Retina (tissue), 1 donor: ENCODE results near the gene FEM1B.

Experiments
- DNase-seq: peaks from one replicate; pipeline ENCODE4 v3.0.0-alpha.2; 2016

The FEM1B gene

GRCh38 chr15:68328443-68328842, 50.9 kb downstream of the FEM1B start:
- DNase-seq = no peak

GRCh38 chr15:68328964-68329363, 51.4 kb downstream of the FEM1B start:
- no peak for DNase-seq

GRCh38 chr15:68330416-68330815, 52.9 kb downstream of the FEM1B start:
- no peak for DNase-seq

GRCh38 chr15:68330901-68331300, 53.4 kb downstream of the FEM1B start:
- DNase-seq = no peak

- DNase-seq = no peak
Measured at GRCh38 chr15:68332266-68332665, 54.7 kb downstream of the FEM1B start.

- no peak for DNase-seq
Measured at GRCh38 chr15:68333775-68334470, 56.4 kb downstream of the FEM1B start.

GRCh38 chr15:68334661-68335124, 57.1 kb downstream of the FEM1B start:
- no peak for DNase-seq

GRCh38 chr15:68335251-68335650, 57.7 kb downstream of the FEM1B start:
- no peak for DNase-seq

GRCh38 chr15:68335655-68336054, 58.1 kb downstream of the FEM1B start:
- no peak for DNase-seq

- no peak for DNase-seq
Measured at GRCh38 chr15:68336516-68336915, 59.0 kb downstream of the FEM1B start.

GRCh38 chr15:68337826-68338225, 60.3 kb downstream of the FEM1B start:
- DNase-seq = no peak

- DNase-seq = no peak
Measured at GRCh38 chr15:68339481-68339880, 61.9 kb downstream of the FEM1B start.

GRCh38 chr15:68340726-68341671, 63.5 kb downstream of the FEM1B start:
- DNase-seq = no peak

- DNase-seq = no peak
Measured at GRCh38 chr15:68341760-68342725, 64.5 kb downstream of the FEM1B start.

GRCh38 chr15:68343579-68344225, 66.2 kb downstream of the FEM1B start:
- no peak for DNase-seq

GRCh38 chr15:68344600-68344999, 67.1 kb downstream of the FEM1B start:
- DNase-seq = no peak
